ENCODE data around the gene SPAG7.

SPAG7 gene

GRCh38 chr17:4949321-4950074 lies 18.1 kb downstream of the SPAG7 start:
- peak; percentile 89 for DNase-seq

GRCh38 chr17:4948931-4949320 lies 18.7 kb downstream of the SPAG7 start:
- DNase-seq, result peak; percentile 75

GRCh38 chr17:4948166-4948930 lies 19.3 kb downstream of the SPAG7 start, which contains the start of gene PFN1:
PFN1 (minus strand) TSS chr17:4948530; CDS start chr17:4948394, 136 bp downstream.
- DNase-seq, result peak; percentile 89

- DNase-seq, result peak; percentile 51
Measured at GRCh38 chr17:4947411-4948165, 20.0 kb downstream of the SPAG7 start.

GRCh38 chr17:4947010-4947410 lies 20.6 kb downstream of the SPAG7 start:
- DNase-seq, result no peak

- no peak for DNase-seq
Measured at GRCh38 chr17:4946312-4946976, 21.2 kb downstream of the SPAG7 start.

- no peak for DNase-seq
Measured at GRCh38 chr17:4945944-4946280, 21.7 kb downstream of the SPAG7 start.

GRCh38 chr17:4945176-4945943 lies 22.3 kb downstream of the SPAG7 start:
- DNase-seq, result peak; percentile 51

GRCh38 chr17:4944554-4945175 lies 23.0 kb downstream of the SPAG7 start:
- DNase-seq, result no peak

GRCh38 chr17:4944163-4944553 lies 23.5 kb downstream of the SPAG7 start:
- DNase-seq, result no peak

- DNase-seq, result no peak
Measured at GRCh38 chr17:4942760-4943508, 24.7 kb downstream of the SPAG7 start.

GRCh38 chr17:4941319-4941610 lies 26.4 kb downstream of the SPAG7 start:
- no peak for DNase-seq

- no peak for DNase-seq
Measured at GRCh38 chr17:4940555-4941318, 26.9 kb downstream of the SPAG7 start.

GRCh38 chr17:4939796-4940554 lies 27.6 kb downstream of the SPAG7 start, which contains the start of the genes RNF167 and SLC25A11:
RNF167 (plus strand) TSS chr17:4940268; CDS start chr17:4940910, 642 bp downstream.
SLC25A11 (minus strand) TSS chr17:4940046; CDS start chr17:4939910, 136 bp downstream.
- DNase-seq, result peak; percentile 96

- DNase-seq, result no peak
Measured at GRCh38 chr17:4939546-4939795, 28.1 kb downstream of the SPAG7 start.

- peak; percentile 31 for DNase-seq
Measured at GRCh38 chr17:4938688-4939545, 28.7 kb downstream of the SPAG7 start.

GRCh38 chr17:4938069-4938491 lies 29.5 kb downstream of the SPAG7 start:
- DNase-seq, result no peak

- no peak for DNase-seq
Measured at GRCh38 chr17:4937553-4937952, 30.1 kb downstream of the SPAG7 start.

GRCh38 chr17:4936436-4936835 lies 31.2 kb downstream of the SPAG7 start:
- no peak for DNase-seq
